Activated CD8-positive, alpha-beta memory T cell treated with anti-CD3 and anti-CD28 coated beads, Interleukin-2, amount 50 U/mL, for 4 hours (primary cell): ENCODE data around the gene ARL10.
A peak's percentile ranks its signal among the peaks of the same experiment; 100 is the strongest.

ENCODE experiments used
- DNase-seq: peaks from one replicate; pipeline ENCODE4 v3.0.0-alpha.2; 2020

ARL10 gene

DNA sequence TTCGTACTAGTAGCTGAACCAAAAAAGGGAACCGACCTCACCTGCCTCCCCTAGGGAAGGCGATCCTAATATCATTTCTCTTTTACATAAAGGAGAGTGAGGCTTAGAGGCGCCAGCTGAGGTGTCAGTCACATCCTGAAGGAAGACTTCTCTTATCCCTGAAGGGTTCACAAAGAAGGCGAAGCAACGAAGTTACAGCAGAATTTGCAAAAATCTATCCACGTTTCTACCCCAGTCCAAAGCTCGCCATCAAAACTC is 3.1 kb upstream of the ARL10 start:
- no peak for DNase-seq

- no peak for DNase-seq
Measured at GRCh38 chr5:176364765-176365350, 429 bp upstream of the ARL10 start.

DNA sequence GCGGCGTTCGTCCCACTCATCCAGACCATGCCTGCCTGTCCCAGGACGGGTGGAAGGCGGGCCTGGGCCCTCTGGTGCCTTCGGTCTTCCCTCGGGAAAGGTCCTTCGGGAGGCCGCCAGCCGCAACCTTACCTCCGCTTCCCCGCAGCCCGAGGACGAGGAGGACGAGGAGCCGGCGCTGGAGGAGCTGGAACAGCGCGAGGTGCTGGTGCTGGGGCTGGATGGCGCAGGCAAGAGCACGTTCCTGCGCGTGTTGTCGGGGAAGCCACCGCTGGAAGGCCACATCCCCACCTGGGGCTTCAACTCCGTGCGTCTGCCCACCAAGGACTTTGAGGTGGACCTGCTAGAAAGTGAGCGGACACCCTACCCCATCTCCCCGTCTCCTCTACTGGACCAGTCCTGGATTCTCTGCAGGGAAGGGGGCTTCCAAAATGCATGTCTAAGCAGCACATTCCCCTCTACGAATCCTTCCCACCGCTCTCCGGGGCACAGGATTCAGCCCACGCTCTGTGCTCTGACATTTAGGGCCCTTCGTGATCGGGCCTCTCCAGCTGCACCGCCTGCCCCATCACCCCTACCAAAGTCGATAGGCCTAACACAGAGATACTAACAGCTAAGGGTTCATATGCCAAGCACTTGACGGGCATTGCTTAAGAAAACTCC is 1.1 kb downstream of the ARL10 start:
- no peak for DNase-seq

- DNase-seq = no peak
Measured at GRCh38 chr5:176368726-176369125, 3.4 kb downstream of the ARL10 start.

DNA sequence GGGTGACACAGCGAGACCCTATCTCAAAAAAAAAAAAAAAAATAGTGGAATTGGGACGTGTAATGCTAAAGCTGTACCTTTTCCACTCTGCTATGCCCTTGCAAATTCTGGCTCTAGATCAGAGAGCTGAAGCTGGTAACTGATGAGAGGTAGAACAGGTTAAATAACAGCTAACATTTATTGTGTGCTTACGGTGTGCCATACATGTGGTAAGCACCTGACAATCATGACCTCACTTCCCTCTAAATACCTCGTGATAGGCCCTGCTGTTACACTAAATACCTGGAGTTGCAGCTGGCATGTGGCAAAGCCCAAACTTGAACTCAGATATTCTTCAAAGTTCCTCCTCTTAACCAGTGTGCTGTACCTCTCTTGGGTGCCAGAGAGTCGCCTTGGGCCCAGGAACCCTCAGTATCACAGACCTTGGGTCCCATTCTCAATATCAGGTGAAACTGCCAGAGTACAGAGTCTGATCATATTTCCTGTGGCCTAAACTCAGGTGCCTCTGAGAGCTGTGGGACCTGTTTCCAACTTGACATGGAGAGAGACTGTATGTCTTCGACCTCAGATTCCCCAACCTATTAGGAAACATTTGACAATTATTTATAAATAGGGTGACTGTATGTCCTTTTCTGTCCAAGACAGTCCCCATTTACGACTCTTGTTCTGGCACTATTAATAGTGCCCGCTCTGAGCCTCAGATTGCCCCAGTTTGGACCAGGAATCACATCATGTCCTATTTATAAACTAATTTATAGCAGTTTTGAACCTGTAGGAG is 4.8 kb downstream of the ARL10 start:
- DNase-seq = no peak

- no peak for DNase-seq
Measured at GRCh38 chr5:176371621-176372539, 6.6 kb downstream of the ARL10 start.

DNA sequence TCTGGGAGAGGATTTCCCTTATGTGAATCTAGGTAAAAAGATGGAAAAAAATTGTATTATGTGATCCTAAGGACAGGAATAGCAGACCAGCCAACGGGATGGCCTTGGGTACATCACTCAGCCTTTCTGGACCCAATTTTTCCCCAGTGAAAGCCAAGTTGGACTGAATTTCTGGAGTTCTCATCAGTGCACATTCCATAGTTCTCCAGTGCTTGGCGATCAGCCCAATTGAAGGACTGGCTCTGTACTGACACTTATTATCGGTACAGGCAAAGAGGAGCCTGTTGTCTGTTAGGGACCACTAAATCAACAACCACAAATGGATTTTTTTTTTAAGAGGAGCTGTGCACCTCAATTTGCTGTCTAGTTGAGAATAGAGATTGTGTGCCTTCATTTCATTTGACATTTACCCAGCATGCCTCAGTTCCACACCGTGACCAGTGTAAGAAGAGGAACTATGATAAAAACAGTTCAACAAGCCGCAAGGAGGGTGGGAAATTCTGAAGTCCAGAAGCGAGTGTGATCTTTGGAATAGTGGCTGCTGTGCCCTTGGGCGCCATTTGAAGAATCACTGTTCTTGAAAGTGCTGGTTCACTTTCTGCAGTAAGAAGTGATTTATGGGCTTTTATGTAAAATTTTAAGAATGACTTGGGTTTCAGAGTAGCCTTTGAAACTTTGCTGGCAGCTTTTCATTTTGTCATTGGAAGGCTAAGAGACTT is 8.0 kb downstream of the ARL10 start:
- DNase-seq = no peak

- no peak for DNase-seq
Measured at GRCh38 chr5:176379881-176380280, 14.6 kb downstream of the ARL10 start.

- no peak for DNase-seq
Measured at GRCh38 chr5:176381423-176381822, 16.1 kb downstream of the ARL10 start.

GRCh38 chr5:176381979-176382378 is 16.7 kb downstream of the ARL10 start:
- DNase-seq = no peak

DNA sequence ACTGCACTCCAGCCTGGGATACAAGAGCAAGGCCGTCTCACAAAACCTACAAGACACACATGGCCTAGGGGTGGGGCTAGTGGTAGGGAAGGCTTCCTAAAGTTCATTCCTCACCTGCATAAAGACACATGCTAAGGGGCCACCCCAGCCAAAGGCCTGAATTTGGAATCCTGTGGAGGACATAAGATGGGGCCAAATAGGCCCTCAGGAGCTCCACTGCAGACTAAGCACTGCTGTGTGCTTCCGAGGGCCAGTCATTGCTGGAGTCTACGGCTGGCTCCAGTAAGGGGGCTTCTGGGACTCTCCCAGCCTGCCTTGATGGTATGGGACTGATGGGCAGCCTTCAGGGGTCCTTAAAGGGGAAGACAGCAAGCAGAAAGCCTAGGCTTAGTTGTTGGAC is 17.4 kb downstream of the ARL10 start:
- no peak for DNase-seq

DNA sequence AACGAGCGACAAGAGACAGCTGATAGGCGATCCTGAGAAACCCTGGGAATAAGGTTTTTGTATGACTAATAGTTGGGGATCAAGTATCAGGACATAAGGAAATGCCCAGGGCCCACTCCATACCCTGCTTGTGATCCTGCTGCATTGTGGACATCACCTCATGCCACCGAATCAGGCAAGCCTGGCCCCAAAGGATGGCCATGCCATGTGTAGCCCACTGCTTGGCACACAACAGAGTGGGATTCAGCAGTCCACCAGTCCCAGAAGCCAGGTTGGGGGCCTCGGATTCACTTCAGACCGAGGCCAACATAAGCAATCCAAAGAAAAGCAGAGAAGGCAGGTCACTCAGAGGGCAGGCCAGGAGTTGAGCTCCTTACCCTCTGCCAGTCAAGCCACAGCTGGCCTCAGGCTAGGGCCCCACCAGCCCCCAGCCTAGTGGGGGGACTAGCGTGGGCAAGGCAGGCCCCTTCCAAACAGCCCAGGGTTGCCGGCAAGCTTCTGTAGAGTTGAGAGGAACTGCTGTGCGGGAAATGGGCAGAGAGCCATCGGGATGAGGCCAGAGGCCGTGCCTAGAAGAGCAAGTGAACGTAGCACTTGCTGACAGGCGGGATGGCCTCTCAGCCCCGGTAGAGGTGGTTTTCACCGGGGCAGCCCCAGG is 18.1 kb downstream of the ARL10 start:
- no peak for DNase-seq

DNA sequence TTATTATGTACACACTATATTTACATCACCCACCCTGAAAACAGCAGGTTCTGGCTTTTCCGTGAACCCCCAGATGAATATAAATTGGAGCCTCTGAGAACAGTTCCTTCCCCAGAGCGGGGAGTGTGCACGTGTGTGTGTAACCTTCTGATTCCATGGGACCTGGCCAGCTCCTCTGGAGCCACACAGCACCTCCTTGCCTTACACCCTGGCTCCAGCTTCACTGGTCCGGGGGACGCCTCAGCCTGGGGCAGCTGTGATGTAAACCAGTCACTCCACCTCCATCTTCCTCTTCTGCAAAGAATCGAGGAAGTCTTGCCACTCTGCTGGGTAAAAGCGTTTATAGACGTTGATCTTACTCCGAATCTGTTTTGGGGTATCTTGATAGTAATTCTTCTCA is 18.7 kb downstream of the ARL10 start:
- no peak for DNase-seq

- no peak for DNase-seq
Measured at GRCh38 chr5:176384366-176384930, 19.2 kb downstream of the ARL10 start.

DNA sequence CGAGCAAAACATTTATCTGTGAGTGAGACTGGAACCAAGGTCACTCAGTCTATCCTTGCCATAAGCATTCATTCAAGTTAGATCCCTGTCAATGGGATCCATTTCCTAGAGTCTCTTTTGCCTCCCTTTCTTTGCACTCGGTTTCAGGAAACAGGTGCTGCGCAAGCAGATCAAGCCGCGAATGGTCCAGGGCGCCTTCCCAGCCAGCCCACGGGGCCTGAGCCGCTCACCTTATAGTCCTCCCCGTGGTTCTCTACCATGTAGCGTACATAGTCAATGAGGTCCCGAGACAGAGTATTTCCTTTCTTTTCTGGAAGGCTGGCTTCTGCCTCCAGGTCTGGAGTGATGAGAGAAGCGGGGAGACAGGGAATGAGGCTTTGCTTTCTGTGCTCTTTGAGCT is 19.7 kb downstream of the ARL10 start:
- no peak for DNase-seq

GRCh38 chr5:176386491-176386890 is 21.2 kb downstream of the ARL10 start:
- DNase-seq = no peak

DNA sequence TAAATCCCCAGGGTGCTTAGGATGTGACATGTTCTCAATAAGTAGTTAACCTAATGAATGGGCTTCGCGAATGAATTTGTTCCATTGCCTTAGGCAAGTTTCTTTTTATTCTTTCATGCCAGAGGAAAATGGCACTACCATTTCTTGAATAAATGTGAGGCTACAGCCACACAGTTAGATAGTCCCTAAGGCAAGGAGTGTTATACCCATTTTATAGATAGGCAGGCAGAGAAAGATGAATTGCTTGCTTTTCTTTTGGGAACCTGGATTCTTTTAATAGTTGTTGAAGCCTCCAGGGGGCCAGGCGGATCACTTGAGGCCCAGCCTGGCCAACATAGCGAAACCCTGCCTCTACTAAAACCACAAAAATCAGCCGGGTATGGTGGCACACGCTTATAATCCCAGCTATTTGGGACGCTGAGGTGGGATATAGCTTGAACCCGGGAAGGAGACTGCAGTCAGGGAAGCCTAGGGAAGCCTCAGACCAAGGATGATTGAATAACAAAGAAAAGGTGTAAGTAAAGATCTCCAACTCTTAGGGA is 22.2 kb downstream of the ARL10 start:
- no peak for DNase-seq

- no peak for DNase-seq
Measured at GRCh38 chr5:176388003-176388443, 22.7 kb downstream of the ARL10 start.

DNA sequence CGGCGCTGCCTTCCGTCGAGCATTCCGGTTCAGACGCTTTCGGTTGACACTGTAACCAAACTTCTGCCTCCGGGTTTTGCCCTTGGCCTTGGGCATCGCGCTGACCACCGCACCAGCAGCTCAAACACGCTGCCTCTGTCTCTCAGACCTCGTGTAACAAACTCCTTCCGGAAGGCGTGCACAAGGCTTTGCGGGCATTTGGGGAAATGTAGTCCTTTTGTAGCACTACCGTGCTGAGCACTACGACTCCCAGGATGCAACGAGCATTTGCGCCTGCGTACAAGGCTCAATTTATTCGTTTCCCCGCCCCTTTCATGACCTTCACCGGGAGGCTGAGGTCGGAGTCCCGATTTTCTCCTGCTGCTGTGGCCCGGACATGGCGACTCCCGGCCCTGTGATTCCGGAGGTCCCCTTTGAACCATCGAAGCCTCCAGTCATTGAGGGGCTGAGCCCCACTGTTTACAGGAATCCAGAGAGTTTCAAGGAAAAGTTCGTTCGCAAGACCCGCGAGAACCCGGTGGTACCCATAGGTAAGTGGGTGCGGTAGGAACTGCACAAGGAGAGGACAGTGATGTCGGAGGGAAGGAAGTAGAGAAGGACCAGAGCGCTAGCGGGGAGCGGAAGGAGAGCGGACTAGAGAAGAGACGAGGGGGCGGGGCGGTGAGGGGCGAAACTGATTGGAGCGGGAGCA is 23.3 kb downstream of the ARL10 start, which contains the start of the genes HIGD2A and NOP16:
HIGD2A (plus strand) TSS at position 308 of the 691 bp plus-strand sequence; CDS start at position 377, 69 bp downstream.
NOP16 (minus strand) TSS at position 155 of the 691 bp plus-strand sequence; CDS start at position 96, 59 bp downstream.
- DNase-seq = peak; percentile 99
